SK-N-MC (cell line): ENCODE results near the gene ABCC6.

ENCODE experiments used
- EZH2 ChIP-seq: fragments of 200-600 bp; sonication (generic); IDR thresholded peaks from one replicate; pipeline ENCODE4 v1.6.1; 2017; ENCODE audit warnings: antibody characterized with exemption
- FOXP2 ChIP-seq: optimal IDR thresholded peaks from 2 replicates; pipeline ENCODE3; 2011; ENCODE audit warnings: mild to moderate bottlenecking, moderate library complexity; ENCODE audit not compliant: insufficient read depth; ENCODE audit errors: extremely low read length, control extremely low read depth
- POLR2AphosphoS5 ChIP-seq: IDR thresholded peaks from 2 replicates; pipeline ENCODE4 v1.6.1; 2012; ENCODE audit warnings: mild to moderate bottlenecking, low read depth, low read length, borderline replicate concordance

- no peak for TF ChIP-seq POLR2AphosphoS5
- no peak for TF ChIP-seq EZH2
- TF ChIP-seq FOXP2: no peak
These were observed 113.7 kb downstream of the ABCC6 start for GRCh38 chr16:16109453-16110110.
